Measurements from ENCODE around the gene SPEG.
A peak's percentile ranks its signal among the peaks of the same experiment; 100 is the strongest.

The SPEG gene

DNA sequence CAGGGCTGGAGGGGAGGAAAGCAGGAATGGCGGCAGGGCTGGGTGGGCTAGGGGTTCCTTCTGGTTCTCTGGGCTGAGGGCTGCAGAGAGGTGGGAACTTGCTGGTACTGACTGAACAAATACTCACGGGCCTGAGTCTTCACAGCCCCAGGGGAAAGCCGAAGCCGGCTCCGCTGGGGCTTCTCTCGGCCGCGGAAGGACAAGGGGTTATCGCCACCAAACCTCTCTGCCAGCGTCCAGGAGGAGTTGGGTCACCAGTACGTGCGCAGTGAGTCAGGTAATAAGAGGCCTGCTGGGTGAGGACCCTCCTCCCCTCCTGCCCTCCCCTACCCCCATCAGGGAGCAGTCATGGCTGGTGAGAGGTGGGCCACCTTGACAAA, 50.5 kb downstream of the SPEG start:
- Mint-ChIP-seq H3K4me3 (no peak overlapping the region), H3K27me3 (ENCODE audit: low read depth, poor library complexity) (peaks cover 77% of the 10 kb centered on the region)

DNA sequence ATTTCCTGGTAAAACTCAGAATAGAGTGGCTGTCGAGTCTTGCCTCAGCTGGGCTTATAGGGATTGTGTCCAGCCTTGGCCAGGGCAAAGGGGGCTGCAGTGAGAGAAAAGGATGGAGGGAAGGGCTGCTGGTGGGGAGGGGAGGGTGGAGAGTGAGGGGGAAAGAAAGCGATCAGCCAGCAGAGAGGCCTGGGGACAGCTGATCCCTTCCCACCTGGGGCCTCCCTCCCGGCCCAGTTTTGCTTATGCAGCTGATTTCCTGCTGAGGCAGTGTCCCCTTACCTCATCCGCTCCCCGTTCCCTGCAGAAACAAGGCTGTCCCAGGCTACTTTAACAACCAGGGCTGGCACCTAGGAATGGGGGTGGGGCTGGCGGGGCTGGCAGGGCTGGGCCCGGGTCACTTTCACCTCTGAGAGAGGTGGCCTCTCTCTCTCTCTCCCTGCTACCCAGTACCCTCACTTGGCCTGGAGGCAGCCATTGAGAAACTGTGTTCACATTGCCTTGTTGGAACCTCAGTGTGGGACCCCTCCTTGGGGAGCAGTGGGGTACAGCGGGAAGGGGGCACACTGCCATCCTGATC, 51.8 kb downstream of the SPEG start:
- DNase-seq, result peak; percentile 50
- no peak overlapping the region for H3K27ac Mint-ChIP-seq

More for the DNA sequence above, 50.5 kb downstream of the SPEG start:
- TF ChIP-seq, protein P1, sequence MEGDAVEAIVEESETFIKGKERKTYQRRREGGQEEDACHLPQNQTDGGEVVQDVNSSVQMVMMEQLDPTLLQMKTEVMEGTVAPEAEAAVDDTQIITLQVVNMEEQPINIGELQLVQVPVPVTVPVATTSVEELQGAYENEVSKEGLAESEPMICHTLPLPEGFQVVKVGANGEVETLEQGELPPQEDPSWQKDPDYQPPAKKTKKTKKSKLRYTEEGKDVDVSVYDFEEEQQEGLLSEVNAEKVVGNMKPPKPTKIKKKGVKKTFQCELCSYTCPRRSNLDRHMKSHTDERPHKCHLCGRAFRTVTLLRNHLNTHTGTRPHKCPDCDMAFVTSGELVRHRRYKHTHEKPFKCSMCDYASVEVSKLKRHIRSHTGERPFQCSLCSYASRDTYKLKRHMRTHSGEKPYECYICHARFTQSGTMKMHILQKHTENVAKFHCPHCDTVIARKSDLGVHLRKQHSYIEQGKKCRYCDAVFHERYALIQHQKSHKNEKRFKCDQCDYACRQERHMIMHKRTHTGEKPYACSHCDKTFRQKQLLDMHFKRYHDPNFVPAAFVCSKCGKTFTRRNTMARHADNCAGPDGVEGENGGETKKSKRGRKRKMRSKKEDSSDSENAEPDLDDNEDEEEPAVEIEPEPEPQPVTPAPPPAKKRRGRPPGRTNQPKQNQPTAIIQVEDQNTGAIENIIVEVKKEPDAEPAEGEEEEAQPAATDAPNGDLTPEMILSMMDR (IDR thresholded peaks at IDR 0.05), result no peak
- Mint-ChIP-seq H3K36me3 (ENCODE audit: low read depth) (peaks cover 6% of the 10 kb centered on the region), H3K27ac (no peak overlapping the region), H3K4me1 (peaks cover 33% of the 10 kb centered on the region), H3K9me3 (no peaks in the 10 kb centered on the region)
- no peak for DNase-seq

DNA sequence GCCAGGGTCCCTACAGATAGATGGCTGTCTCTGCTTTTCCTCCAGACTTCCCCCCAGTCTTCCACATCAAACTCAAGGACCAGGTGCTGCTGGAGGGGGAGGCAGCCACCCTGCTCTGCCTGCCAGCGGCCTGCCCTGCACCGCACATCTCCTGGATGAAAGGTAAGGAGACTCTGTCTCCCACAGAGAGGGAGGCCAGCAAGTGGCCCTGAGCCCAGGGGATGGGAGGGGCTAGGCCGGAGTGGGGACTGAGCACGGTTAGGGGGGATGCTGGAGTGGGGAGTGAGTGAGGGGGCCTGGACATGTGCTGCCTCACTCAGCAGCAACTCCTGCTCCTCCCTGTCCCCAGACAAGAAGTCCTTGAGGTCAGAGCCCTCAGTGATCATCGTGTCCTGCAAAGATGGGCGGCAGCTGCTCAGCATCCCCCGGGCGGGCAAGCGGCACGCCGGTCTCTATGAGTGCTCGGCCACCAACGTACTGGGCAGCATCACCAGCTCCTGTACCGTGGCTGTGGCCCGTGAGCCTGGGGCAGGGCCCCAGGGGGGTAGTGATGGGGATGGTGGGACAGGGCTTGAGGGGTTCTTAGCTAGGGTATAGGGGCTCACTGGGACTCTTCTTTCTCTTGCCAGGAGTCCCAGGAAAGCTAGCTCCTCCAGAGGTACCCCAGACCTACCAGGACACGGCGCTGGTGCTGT, 53.7 kb downstream of the SPEG start:
- TF ChIP-seq, protein P1 (IDR thresholded peaks at IDR 0.05), result no peak
- H3K27ac Mint-ChIP-seq, result no peak overlapping the region
- H3K27me3 Mint-ChIP-seq (ENCODE audit: low read depth, poor library complexity), result peaks cover 78% of the 10 kb centered on the region
- no peak overlapping the region for H3K4me3 Mint-ChIP-seq
- no peaks in the 10 kb centered on the region for H3K36me3 Mint-ChIP-seq (ENCODE audit: low read depth)
- H3K9me3 Mint-ChIP-seq, result no peaks in the 10 kb centered on the region
- peaks cover 33% of the 10 kb centered on the region for H3K4me1 Mint-ChIP-seq
- no peak for DNase-seq

More for the DNA sequence above, 51.8 kb downstream of the SPEG start:
- Mint-ChIP-seq H3K9me3 (no peaks in the 10 kb centered on the region), H3K27me3 (ENCODE audit: low read depth, poor library complexity) (peaks cover 77% of the 10 kb centered on the region), H3K36me3 (ENCODE audit: low read depth) (peaks cover 6% of the 10 kb centered on the region), H3K4me3 (no peak overlapping the region), H3K4me1 (peaks cover 33% of the 10 kb centered on the region)
- TF ChIP-seq, protein P1 (IDR thresholded peaks at IDR 0.05), result no peak

DNA sequence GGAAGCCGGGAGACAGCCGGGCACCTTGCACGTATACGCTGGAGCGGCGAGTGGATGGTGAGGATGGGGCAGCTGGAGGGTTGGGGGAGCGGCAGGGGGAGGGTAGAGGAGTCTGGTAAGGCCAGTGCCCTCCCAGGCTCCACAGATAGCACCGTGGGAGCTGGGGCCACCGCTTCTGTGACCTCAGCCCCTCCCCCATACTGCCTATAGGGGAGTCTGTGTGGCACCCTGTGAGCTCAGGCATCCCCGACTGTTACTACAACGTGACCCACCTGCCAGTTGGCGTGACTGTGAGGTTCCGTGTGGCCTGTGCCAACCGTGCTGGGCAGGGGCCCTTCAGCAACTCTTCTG, 54.2 kb downstream of the SPEG start:
- H3K36me3 Mint-ChIP-seq (ENCODE audit: low read depth), result no peaks in the 10 kb centered on the region
- H3K27me3 Mint-ChIP-seq (ENCODE audit: low read depth, poor library complexity), result peaks cover 81% of the 10 kb centered on the region
- H3K4me1 Mint-ChIP-seq, result peaks cover 33% of the 10 kb centered on the region
- TF ChIP-seq, protein P1 (IDR thresholded peaks at IDR 0.05), result no peak
- no peak overlapping the region for H3K4me3 Mint-ChIP-seq
- H3K27ac Mint-ChIP-seq, result no peak overlapping the region
- H3K9me3 Mint-ChIP-seq, result no peaks in the 10 kb centered on the region
- DNase-seq, result no peak

DNA sequence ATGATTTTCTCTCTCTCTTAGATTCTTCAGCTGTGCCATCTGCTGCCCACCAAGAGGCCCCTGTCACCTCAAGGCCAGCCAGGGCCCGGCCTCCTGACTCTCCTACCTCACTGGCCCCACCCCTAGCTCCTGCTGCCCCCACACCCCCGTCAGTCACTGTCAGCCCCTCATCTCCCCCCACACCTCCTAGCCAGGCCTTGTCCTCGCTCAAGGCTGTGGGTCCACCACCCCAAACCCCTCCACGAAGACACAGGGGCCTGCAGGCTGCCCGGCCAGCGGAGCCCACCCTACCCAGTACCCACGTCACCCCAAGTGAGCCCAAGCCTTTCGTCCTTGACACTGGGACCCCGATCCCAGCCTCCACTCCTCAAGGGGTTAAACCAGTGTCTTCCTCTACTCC, 54.7 kb downstream of the SPEG start:
- Mint-ChIP-seq H3K4me3 (no peak overlapping the region), H3K27ac (no peak overlapping the region), H3K27me3 (ENCODE audit: low read depth, poor library complexity) (peaks cover 81% of the 10 kb centered on the region), H3K4me1 (peaks cover 33% of the 10 kb centered on the region), H3K9me3 (no peaks in the 10 kb centered on the region), H3K36me3 (ENCODE audit: low read depth) (no peaks in the 10 kb centered on the region)
- no peak for DNase-seq
- TF ChIP-seq, protein P1 (IDR thresholded peaks at IDR 0.05), result no peak

DNA sequence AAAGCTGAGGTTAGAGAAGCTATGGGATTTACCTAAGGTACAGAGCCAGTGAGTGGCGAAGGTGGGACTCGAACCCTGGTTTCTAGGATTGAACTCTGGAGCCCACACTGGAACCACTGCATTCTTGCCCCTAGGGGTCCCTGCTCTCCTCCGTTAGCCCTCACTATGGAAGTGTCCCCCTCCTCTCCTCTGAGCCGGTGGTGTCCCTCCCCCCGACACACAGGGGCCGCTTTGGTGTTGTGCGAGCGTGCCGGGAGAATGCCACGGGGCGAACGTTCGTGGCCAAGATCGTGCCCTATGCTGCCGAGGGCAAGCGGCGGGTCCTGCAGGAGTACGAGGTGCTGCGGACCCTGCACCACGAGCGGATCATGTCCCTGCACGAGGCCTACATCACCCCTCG, 55.5 kb downstream of the SPEG start:
- TF ChIP-seq, protein P1 (IDR thresholded peaks at IDR 0.05), result no peak
- Mint-ChIP-seq H3K36me3 (ENCODE audit: low read depth) (no peaks in the 10 kb centered on the region), H3K27ac (no peak overlapping the region), H3K4me3 (no peak overlapping the region), H3K9me3 (no peaks in the 10 kb centered on the region), H3K27me3 (ENCODE audit: low read depth, poor library complexity) (peaks cover 83% of the 10 kb centered on the region), H3K4me1 (peaks cover 38% of the 10 kb centered on the region)
- no peak for DNase-seq
